ENCODE measurements around the gene TPK1. TPM values are rescaled to one million over a fixed set of nuclear protein-coding genes. Genes with fewer than 3 reads are reported as not detected.

TPK1 gene
- total and polyA plus RNA-seq, 2 of the 13 experiments (the other 11 are each of a cell fraction or from before 2014, with no cell fraction given), result 1.0 to 1.2 TPM

DNA sequence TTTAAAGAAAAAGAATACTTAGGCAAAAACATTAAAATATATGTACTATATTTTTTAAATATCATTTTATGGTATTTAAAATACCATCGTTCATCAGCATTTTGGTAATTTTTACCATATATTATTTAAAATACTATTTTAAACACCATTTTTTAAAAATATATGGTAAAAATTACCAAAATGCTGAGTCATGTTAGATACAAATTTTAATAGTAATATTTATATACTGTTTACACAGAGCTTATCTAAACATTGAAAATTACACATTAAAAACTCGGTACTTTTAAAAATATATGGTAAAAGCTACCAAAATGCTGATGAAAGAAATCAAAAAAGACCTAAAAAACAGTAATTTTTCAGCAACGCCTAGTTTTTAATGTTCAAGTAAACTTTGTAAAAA, 105.6 kb downstream of the TPK1 start:
- DNase-seq (ENCODE audit: low spot score), result no peak
- no peaks in the 10 kb centered on the region for H3K79me2 ChIP-seq (ENCODE audit: insufficient read depth, low read length)
- intact Hi-C loops (cut with micrococcal nuclease; ENCODE audit: unreplicated experiment), result no loop called here
- H3K9me3 ChIP-seq (ENCODE audit: low read length), result peaks cover 4% of the 10 kb centered on the region
- peak; percentile 16; the same call in 1 of the 2 replicates for TF ChIP-seq NFE2L2 (IDR thresholded peaks at IDR 0.05; ENCODE audit: low read length)
- no peak for TF ChIP-seq GTF3A (CRISPR knock-in tag; conservative IDR thresholded peaks at IDR 0.05)
- peak in 1 of 2 experiments; percentile 61; a peak in 2 of 4 replicates for TF ChIP-seq MAFK (conservative IDR thresholded peaks at IDR 0.05 in 1 of 2, IDR thresholded peaks at IDR 0.05 in 1 of 2; ENCODE audit: low read length in 2 of 2)
- TF ChIP-seq ZNF354B (CRISPR knock-in tag; IDR thresholded peaks at IDR 0.05), result no peak
- TF ChIP-seq ZNF747 (CRISPR knock-in tag; IDR thresholded peaks at IDR 0.05; ENCODE audit: borderline replicate concordance), result no peak
- H3K27me3 ChIP-seq (ENCODE audit: control insufficient read depth in 1 of 2, insufficient read depth in 2 of 2, low read length in 2 of 2), result no peaks in the 10 kb centered on the region
- no peaks in the 10 kb centered on the region for H3K4me1 ChIP-seq (ENCODE audit: insufficient read depth, low read length)
- ChIA-PET POLR2A (no interaction called here), CTCF (ENCODE audit: low intra/inter-chr PET ratio, low total read pairs) (no interaction called here)
- H3K4me2 ChIP-seq (ENCODE audit: low read depth, low read length), result no peak overlapping the region
- ATAC-seq, result no peak
- H2AFZ ChIP-seq (ENCODE audit: low read length), result no peak overlapping the region
- no peaks in the 10 kb centered on the region for H4K20me1 ChIP-seq (ENCODE audit: insufficient read depth, low read length)
- in situ Hi-C loops (cut with HindIII; ENCODE audit: extremely low pct_ligation_motif_present, low pct_unique_long_range_greater_than_20kb), result no loop called here
- no peaks in the 10 kb centered on the region for H3K36me3 ChIP-seq (replicated peaks in 1 of 2; ENCODE audit: control insufficient read depth in 1 of 2, insufficient read depth in 2 of 2, low read length in 2 of 2)
- WGBS (ENCODE audit: low lambda C conversion rate), result 4% methylated on average over 3 of the region's 3 CpGs
- H3K4me3 ChIP-seq (replicated peaks in 1 of 3; ENCODE audit: insufficient read depth in 1 of 3, low read depth in 2 of 3, low read length in 3 of 3), result no peak overlapping the region
- no TSS peak for BruUV-seq (replicated peaks)
- no peak overlapping the region for H3K27ac ChIP-seq (ENCODE audit: extremely low read length, insufficient read depth, low read length)
- no peak overlapping the region for H3K9ac ChIP-seq (ENCODE audit: insufficient read depth, low read depth, low read length)
- FAIRE-seq, result no peak

DNA sequence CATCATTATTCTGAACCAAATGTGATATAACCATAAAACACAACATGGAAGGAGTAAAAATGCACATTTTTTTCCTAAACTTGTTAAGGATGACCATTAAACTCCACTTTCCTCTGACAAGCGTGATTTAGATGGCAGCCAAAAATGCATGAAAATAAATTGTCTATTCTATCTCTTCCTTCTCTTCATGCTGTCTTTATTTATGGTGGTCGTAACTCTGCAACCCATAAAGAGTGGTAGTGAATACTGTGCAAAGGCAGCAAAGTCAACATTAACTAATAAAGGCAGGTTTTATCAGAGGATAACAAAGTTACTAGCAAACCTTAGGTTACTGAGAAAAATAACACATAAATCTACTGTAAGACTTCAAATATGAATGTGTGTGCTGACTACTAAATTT, 106.6 kb downstream of the TPK1 start:
- Histone ChIP-seq H3K4me1 (ENCODE audit: insufficient read depth, low read length) (no peaks in the 10 kb centered on the region), H3K27me3 (ENCODE audit: control insufficient read depth in 1 of 2, insufficient read depth in 2 of 2, low read length in 2 of 2) (no peaks in the 10 kb centered on the region), H3K9me3 (ENCODE audit: low read length) (peaks cover 4% of the 10 kb centered on the region), H3K27ac (ENCODE audit: extremely low read length, insufficient read depth, low read length) (no peak overlapping the region), H3K4me3 (replicated peaks in 1 of 3; ENCODE audit: insufficient read depth in 1 of 3, low read depth in 2 of 3, low read length in 3 of 3) (no peak overlapping the region), H3K4me2 (ENCODE audit: low read depth, low read length) (no peak overlapping the region), H3K9ac (ENCODE audit: insufficient read depth, low read depth, low read length) (no peak overlapping the region), H4K20me1 (ENCODE audit: insufficient read depth, low read length) (no peaks in the 10 kb centered on the region), H3K79me2 (ENCODE audit: insufficient read depth, low read length) (no peaks in the 10 kb centered on the region), H3K36me3 (replicated peaks in 1 of 2; ENCODE audit: control insufficient read depth in 1 of 2, insufficient read depth in 2 of 2, low read length in 2 of 2) (no peaks in the 10 kb centered on the region), H2AFZ (ENCODE audit: low read length) (no peak overlapping the region)
- intact Hi-C loops (cut with micrococcal nuclease; ENCODE audit: unreplicated experiment) (no loop called here), in situ Hi-C loops (cut with HindIII; ENCODE audit: extremely low pct_ligation_motif_present, low pct_unique_long_range_greater_than_20kb) (no loop called here)
- CTCF ChIA-PET (ENCODE audit: low intra/inter-chr PET ratio, low total read pairs), result no interaction called here
- ATAC-seq, result no peak
- FAIRE-seq, result no peak
- BruUV-seq (replicated peaks), result no TSS peak
- POLR2A ChIA-PET, result no interaction called here
- DNase-seq (ENCODE audit: low spot score), result no peak
- 4% methylated on average over 2 of the region's 2 CpGs for WGBS (ENCODE audit: low lambda C conversion rate)
- no peak for TF ChIP-seq ZNF646 (CRISPR knock-in tag; IDR thresholded peaks at IDR 0.05)
- TF ChIP-seq, protein P1, sequence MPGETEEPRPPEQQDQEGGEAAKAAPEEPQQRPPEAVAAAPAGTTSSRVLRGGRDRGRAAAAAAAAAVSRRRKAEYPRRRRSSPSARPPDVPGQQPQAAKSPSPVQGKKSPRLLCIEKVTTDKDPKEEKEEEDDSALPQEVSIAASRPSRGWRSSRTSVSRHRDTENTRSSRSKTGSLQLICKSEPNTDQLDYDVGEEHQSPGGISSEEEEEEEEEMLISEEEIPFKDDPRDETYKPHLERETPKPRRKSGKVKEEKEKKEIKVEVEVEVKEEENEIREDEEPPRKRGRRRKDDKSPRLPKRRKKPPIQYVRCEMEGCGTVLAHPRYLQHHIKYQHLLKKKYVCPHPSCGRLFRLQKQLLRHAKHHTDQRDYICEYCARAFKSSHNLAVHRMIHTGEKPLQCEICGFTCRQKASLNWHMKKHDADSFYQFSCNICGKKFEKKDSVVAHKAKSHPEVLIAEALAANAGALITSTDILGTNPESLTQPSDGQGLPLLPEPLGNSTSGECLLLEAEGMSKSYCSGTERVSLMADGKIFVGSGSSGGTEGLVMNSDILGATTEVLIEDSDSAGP (CRISPR knock-in tag; IDR thresholded peaks at IDR 0.05; ENCODE audit: borderline replicate concordance), result no peak
- no peak for TF ChIP-seq ZNF331 (CRISPR knock-in tag; IDR thresholded peaks at IDR 0.05)
- no peak for TF ChIP-seq KLF12 (CRISPR knock-in tag; IDR thresholded peaks at IDR 0.05; ENCODE audit: borderline replicate concordance)
- no peak for TF ChIP-seq HDAC6 (IDR thresholded peaks at IDR 0.05; ENCODE audit: low read depth, low read length)

Data from HepG2 (cell line).